HFF-Myc (cell line): Measurements from ENCODE around the gene TMEFF2.
"Not testable (repeated sequence)": the region's sequence is repeated elsewhere in the genome, so short reads cannot be mapped to it uniquely, and the experiment has no call there.

Source experiments
- DNase-seq: peaks from one replicate; pipeline ENCODE4 v3.0.0-alpha.2; 2011; ENCODE audit warnings: low read depth; ENCODE audit errors: extremely low read depth
- H3K4me3 ChIP-seq: replicated peaks from 2 replicates; pipeline ENCODE4 v1.5.1; 2011; ENCODE audit warnings: low read depth, mild to moderate bottlenecking, control low read depth, low read length
- CTCF ChIP-seq: IDR thresholded peaks from 2 replicates; pipeline ENCODE4 v1.5.1; 2012; ENCODE audit warnings: mild to moderate bottlenecking, low read depth, low read length, control low read depth; ENCODE audit errors: missing control alignments

The TMEFF2 gene

GRCh38 chr2:192124571-192124970 lies 70.2 kb downstream of the TMEFF2 start:
- TF ChIP-seq CTCF = no peak
- no peak overlapping the region for H3K4me3 ChIP-seq
- DNase-seq = no peak

GRCh38 chr2:192123847-192124246 lies 70.9 kb downstream of the TMEFF2 start:
- no peak for DNase-seq
- TF ChIP-seq CTCF = no peak
- H3K4me3 ChIP-seq = no peak overlapping the region

GRCh38 chr2:192122946-192123345 lies 71.8 kb downstream of the TMEFF2 start:
- no peak for TF ChIP-seq CTCF
- no peak overlapping the region for H3K4me3 ChIP-seq
- DNase-seq = no peak

- no peak for DNase-seq
- H3K4me3 ChIP-seq = no peak overlapping the region
- no peak for TF ChIP-seq CTCF
Observed at GRCh38 chr2:192122141-192122540, 72.6 kb downstream of the TMEFF2 start.

GRCh38 chr2:192119536-192119935 lies 75.2 kb downstream of the TMEFF2 start:
- TF ChIP-seq CTCF = no peak
- DNase-seq = no peak
- no peak overlapping the region for H3K4me3 ChIP-seq

GRCh38 chr2:192117705-192118104 lies 77.0 kb downstream of the TMEFF2 start:
- H3K4me3 ChIP-seq = no peak overlapping the region
- TF ChIP-seq CTCF = no peak
- no peak for DNase-seq

GRCh38 chr2:192111536-192111935 lies 83.2 kb downstream of the TMEFF2 start:
- not testable (repeated sequence) for H3K4me3 ChIP-seq, DNase-seq
